ENCODE results near the gene CCSER1. TPM values are rescaled to one million over a fixed set of nuclear protein-coding genes. Genes with fewer than 3 reads are reported as not detected.

Gene CCSER1
- total RNA-seq, 3 donors from 2014 or later (not counting 1 experiment from before 2014, with no cell fraction given), result 0.87 to 1.1 (median 1.1) TPM

DNA sequence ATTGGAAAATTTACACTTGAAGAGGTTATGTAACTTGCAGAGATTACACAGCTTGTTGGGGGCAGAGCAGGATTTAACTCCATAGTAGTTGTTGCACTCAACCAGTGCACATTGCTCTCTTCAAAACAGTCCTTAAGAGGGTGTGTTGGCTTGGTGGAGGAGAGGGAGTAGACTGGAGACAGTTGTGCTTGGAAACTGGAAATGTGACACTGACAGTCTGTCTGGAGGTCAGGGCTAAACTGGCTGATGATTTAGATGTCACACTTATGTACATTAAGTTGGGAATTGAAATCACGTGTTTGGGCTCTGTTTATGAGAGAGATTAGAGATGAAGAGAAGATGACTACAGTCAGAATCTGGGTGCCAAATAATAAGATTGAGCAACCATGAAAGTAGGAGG is 32.9 kb downstream of the CCSER1 start:
- intact Hi-C loops (cut with micrococcal nuclease), result no loop called here
- WGBS (ENCODE audit: insufficient coverage), result 37% methylated on average over 1 of the region's 1 CpG
- Histone ChIP-seq H3K27me3 (ENCODE audit: control insufficient read depth, insufficient read depth, low read length) (no peaks in the 10 kb centered on the region), H3K9me3 (ENCODE audit: control insufficient read depth, insufficient read depth, low read length) (no peaks in the 10 kb centered on the region), H3K4me3 (ENCODE audit: low read length) (no peak overlapping the region), H3K4me1 (ENCODE audit: control insufficient read depth, insufficient read depth, low read length) (no peaks in the 10 kb centered on the region), H3K36me3 (ENCODE audit: control insufficient read depth, insufficient read depth, low read length) (no peaks in the 10 kb centered on the region), H3K27ac (ENCODE audit: low read length) (no peak overlapping the region)
- TF ChIP-seq, protein P1, sequence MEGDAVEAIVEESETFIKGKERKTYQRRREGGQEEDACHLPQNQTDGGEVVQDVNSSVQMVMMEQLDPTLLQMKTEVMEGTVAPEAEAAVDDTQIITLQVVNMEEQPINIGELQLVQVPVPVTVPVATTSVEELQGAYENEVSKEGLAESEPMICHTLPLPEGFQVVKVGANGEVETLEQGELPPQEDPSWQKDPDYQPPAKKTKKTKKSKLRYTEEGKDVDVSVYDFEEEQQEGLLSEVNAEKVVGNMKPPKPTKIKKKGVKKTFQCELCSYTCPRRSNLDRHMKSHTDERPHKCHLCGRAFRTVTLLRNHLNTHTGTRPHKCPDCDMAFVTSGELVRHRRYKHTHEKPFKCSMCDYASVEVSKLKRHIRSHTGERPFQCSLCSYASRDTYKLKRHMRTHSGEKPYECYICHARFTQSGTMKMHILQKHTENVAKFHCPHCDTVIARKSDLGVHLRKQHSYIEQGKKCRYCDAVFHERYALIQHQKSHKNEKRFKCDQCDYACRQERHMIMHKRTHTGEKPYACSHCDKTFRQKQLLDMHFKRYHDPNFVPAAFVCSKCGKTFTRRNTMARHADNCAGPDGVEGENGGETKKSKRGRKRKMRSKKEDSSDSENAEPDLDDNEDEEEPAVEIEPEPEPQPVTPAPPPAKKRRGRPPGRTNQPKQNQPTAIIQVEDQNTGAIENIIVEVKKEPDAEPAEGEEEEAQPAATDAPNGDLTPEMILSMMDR (IDR thresholded peaks at IDR 0.05), result no peak
- no peak overlapping the region for H3K4me3 Mint-ChIP-seq
- no peak for ATAC-seq
- H3K4me1 Mint-ChIP-seq, result no peaks in the 10 kb centered on the region
- DNase-seq, result no peak
- no peak overlapping the region for H3K27ac Mint-ChIP-seq
- H3K36me3 Mint-ChIP-seq, result no peaks in the 10 kb centered on the region
- H3K9me3 Mint-ChIP-seq, result peaks cover 4 to 8% of the 10 kb centered on the region in 2 donors
- no peaks in the 10 kb centered on the region for H3K27me3 Mint-ChIP-seq (ENCODE audit: low read depth in 2 of 2)

DNA sequence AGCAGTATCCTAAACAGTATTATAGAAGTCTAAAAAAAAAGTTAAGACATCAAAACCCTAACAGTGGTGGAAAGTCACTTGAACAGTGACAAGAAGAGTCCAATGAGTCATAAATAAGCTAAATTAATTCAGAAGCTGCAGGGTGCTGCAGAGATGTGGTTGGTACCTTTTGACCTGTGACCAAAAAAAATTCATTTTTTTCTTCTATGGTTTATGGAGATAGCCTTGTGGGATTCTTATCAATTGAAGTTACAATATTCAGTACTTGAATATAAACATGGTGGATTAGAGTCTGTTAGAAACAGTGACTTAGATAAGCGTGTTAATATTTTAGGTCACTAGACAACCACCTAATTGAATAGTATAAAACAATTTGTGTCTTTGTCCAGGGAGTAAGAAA is 35.4 kb downstream of the CCSER1 start:
- Mint-ChIP-seq H3K9me3 (peaks cover 4% of the 10 kb centered on the region in 2 donors), H3K36me3 (no peaks in the 10 kb centered on the region), H3K27ac (no peak overlapping the region), H3K4me1 (no peaks in the 10 kb centered on the region), H3K27me3 (ENCODE audit: low read depth in 2 of 2) (no peaks in the 10 kb centered on the region), H3K4me3 (no peak overlapping the region)
- Histone ChIP-seq H3K9me3 (ENCODE audit: control insufficient read depth, insufficient read depth, low read length) (no peaks in the 10 kb centered on the region), H3K4me3 (ENCODE audit: low read length) (no peak overlapping the region), H3K4me1 (ENCODE audit: control insufficient read depth, insufficient read depth, low read length) (no peaks in the 10 kb centered on the region), H3K36me3 (ENCODE audit: control insufficient read depth, insufficient read depth, low read length) (no peaks in the 10 kb centered on the region), H3K27ac (ENCODE audit: low read length) (no peak overlapping the region), H3K27me3 (ENCODE audit: control insufficient read depth, insufficient read depth, low read length) (no peaks in the 10 kb centered on the region)
- DNase-seq (no peak), ATAC-seq (no peak)
- intact Hi-C loops (cut with micrococcal nuclease), result no loop called here
- no CpG with 5 or more reads among the region's 1 CpG for WGBS (ENCODE audit: insufficient coverage)
- TF ChIP-seq, protein P1 (IDR thresholded peaks at IDR 0.05), result no peak

DNA sequence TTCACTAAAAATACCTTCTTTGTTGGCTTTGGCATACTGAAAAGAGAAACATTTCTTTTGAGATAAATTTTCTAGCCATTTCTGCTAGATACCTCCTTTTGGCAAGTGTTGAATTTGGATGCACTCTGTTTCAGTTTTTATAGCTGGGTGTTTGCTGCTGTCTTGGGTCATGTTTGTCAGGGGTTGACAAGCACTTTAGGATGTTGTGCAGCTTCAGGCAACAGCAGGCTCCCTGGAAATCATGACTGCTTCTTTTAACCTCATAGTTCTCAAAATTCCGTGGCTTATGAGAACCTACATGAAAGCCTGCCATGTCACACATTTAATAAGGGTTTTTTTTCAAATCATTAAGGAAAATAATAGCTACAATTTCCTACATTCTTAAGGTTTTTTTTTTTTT is 36.7 kb downstream of the CCSER1 start:
- TF ChIP-seq, protein P1 (IDR thresholded peaks at IDR 0.05), result no peak
- 80% methylated on average over 1 of the region's 1 CpG for WGBS (ENCODE audit: insufficient coverage)
- no peaks in the 10 kb centered on the region for H3K27me3 ChIP-seq (ENCODE audit: control insufficient read depth, insufficient read depth, low read length)
- ATAC-seq, result no peak
- Mint-ChIP-seq H3K36me3 (no peaks in the 10 kb centered on the region), H3K27me3 (ENCODE audit: low read depth in 2 of 2) (no peaks in the 10 kb centered on the region), H3K4me1 (no peaks in the 10 kb centered on the region), H3K4me3 (no peak overlapping the region), H3K27ac (no peak overlapping the region), H3K9me3 (peaks cover 2 to 4% of the 10 kb centered on the region in 2 donors)
- no peaks in the 10 kb centered on the region for H3K36me3 ChIP-seq (ENCODE audit: control insufficient read depth, insufficient read depth, low read length)
- H3K9me3 ChIP-seq (ENCODE audit: control insufficient read depth, insufficient read depth, low read length), result no peaks in the 10 kb centered on the region
- H3K27ac ChIP-seq (ENCODE audit: low read length), result no peak overlapping the region
- DNase-seq, result no peak
- intact Hi-C loops (cut with micrococcal nuclease), result no loop called here
- no peak overlapping the region for H3K4me3 ChIP-seq (ENCODE audit: low read length)
- no peaks in the 10 kb centered on the region for H3K4me1 ChIP-seq (ENCODE audit: control insufficient read depth, insufficient read depth, low read length)

DNA sequence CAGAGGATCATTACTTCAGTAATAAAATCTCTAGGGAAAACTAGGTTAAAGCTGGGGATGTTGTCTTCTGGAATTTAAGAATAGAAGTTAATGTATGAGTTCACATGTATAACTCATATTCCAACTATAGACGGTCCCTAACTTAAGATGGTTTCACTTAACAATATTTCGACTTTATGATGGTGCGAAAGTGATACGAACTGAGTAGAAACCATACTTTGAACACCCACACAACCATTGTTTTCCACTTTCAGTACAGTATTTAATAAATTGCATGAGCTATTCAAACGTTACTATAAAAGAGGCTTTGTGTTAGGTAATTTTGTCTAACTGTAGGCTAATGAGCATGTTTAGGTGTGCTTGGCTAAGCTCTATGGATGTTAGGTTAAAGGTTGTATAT is 38.7 kb downstream of the CCSER1 start:
- H3K4me3 Mint-ChIP-seq, result no peak overlapping the region
- peaks cover 0 to 10% of the 10 kb centered on the region in 2 donors for H3K9me3 Mint-ChIP-seq
- Histone ChIP-seq H3K4me1 (ENCODE audit: control insufficient read depth, insufficient read depth, low read length) (no peaks in the 10 kb centered on the region), H3K4me3 (ENCODE audit: low read length) (no peak overlapping the region), H3K27me3 (ENCODE audit: control insufficient read depth, insufficient read depth, low read length) (no peaks in the 10 kb centered on the region), H3K27ac (ENCODE audit: low read length) (no peak overlapping the region), H3K36me3 (ENCODE audit: control insufficient read depth, insufficient read depth, low read length) (no peaks in the 10 kb centered on the region), H3K9me3 (ENCODE audit: control insufficient read depth, insufficient read depth, low read length) (no peaks in the 10 kb centered on the region)
- no peaks in the 10 kb centered on the region for H3K4me1 Mint-ChIP-seq
- TF ChIP-seq, protein P1 (IDR thresholded peaks at IDR 0.05), result no peak
- H3K36me3 Mint-ChIP-seq, result no peaks in the 10 kb centered on the region
- ATAC-seq, result no peak
- 79% methylated on average over 4 of the region's 5 CpGs for WGBS (ENCODE audit: insufficient coverage)
- H3K27ac Mint-ChIP-seq, result no peak overlapping the region
- intact Hi-C loops (cut with micrococcal nuclease), result no loop called here
- H3K27me3 Mint-ChIP-seq (ENCODE audit: low read depth in 2 of 2), result no peaks in the 10 kb centered on the region
- DNase-seq, result no peak
